Common myeloid progenitor, CD34-positive (primary cell): Measurements from ENCODE around the gene INPP5D.
"Not testable (repeated sequence)": the region's sequence is repeated elsewhere in the genome, so short reads cannot be mapped to it uniquely, and the experiment has no call there.

Experiments used
- CTCF ChIA-PET: fragments of 350-600 bp; sonication (Branson Sonifier 250); formaldehyde crosslinking; loops from one replicate; lab custom pipeline; 2021; ENCODE audit warnings: antibody characterized with exemption; lab: Charles Lee
- POLR2A ChIA-PET: fragments of 350-600 bp; sonication (Branson Sonifier 250); formaldehyde crosslinking; loops from one replicate; lab custom pipeline; 2021; ENCODE audit warnings: antibody characterized with exemption; lab: Charles Lee
- DNase-seq, 3 donors: peaks; one replicate each; pipeline versions ENCODE4 v3.0.0 to v3.0.0-alpha.2; 2013
- H3K27ac ChIP-seq, 2 experiments: 1 replicate in 1 of 2; 2 replicates in 1 of 2; pipeline ENCODE4 v1.7.0; 2013; ENCODE audit warnings: inconsistent platforms in 2 of 2, low read length in 2 of 2, mild to moderate bottlenecking in 2 of 2, low read depth in 1 of 2, moderate library complexity in 1 of 2; ENCODE audit not compliant: severe bottlenecking in 2 of 2, insufficient read depth in 1 of 2, poor library complexity in 1 of 2
- H3K27me3 ChIP-seq, 5 experiments: replicated peaks in 2 of 5; 1 replicate in 3 of 5; 2 replicates in 2 of 5; pipeline versions ENCODE4 v1.6.1 to v1.7.0; 2013; ENCODE audit warnings: low read length in 4 of 5, mild to moderate bottlenecking in 2 of 5, moderate library complexity in 2 of 5, inconsistent platforms in 1 of 5; ENCODE audit not compliant: insufficient read depth in 5 of 5, control insufficient read depth in 4 of 5
- H3K36me3 ChIP-seq, 4 experiments: 1 replicate in 2 of 4; 2 replicates in 2 of 4; pipeline versions ENCODE4 v1.6.1 to v1.7.0; 2013; ENCODE audit warnings: low read length in 3 of 4, control low read depth in 1 of 4, mild to moderate bottlenecking in 1 of 4; ENCODE audit not compliant: control insufficient read depth in 4 of 4, insufficient read depth in 4 of 4
- H3K4me1 ChIP-seq, 4 experiments: 1 replicate in 3 of 4; 2 replicates in 1 of 4; pipeline versions ENCODE4 v1.6.1 to v1.7.1; 2013; ENCODE audit warnings: low read length in 3 of 4, mild to moderate bottlenecking in 3 of 4, control low read depth in 1 of 4, inconsistent platforms in 1 of 4, moderate library complexity in 1 of 4; ENCODE audit not compliant: control insufficient read depth in 4 of 4, insufficient read depth in 4 of 4; ENCODE audit errors: control extremely low read depth in 1 of 4
- H3K4me3 ChIP-seq, 7 experiments: 1 replicate in 4 of 7; 2 replicates in 3 of 7; pipeline versions ENCODE4 v1.5.1 to v1.7.0; 2013; ENCODE audit warnings: mild to moderate bottlenecking in 7 of 7, low read length in 6 of 7, moderate library complexity in 6 of 7, inconsistent platforms in 2 of 7, low read depth in 2 of 7, control low read depth in 1 of 7; ENCODE audit not compliant: insufficient read depth in 4 of 7, control insufficient read depth in 1 of 7; ENCODE audit errors: extremely low read depth in 1 of 7
- H3K9me3 ChIP-seq, 5 experiments: 1 replicate in 4 of 5; 2 replicates in 1 of 5; pipeline versions ENCODE4 v1.6.1 to v1.7.1; 2013; ENCODE audit warnings: low read length in 4 of 5, mild to moderate bottlenecking in 2 of 5, inconsistent platforms in 1 of 5, low read depth in 1 of 5, moderate library complexity in 1 of 5; ENCODE audit not compliant: control insufficient read depth in 4 of 5, insufficient read depth in 2 of 5; ENCODE audit errors: control extremely low read depth in 1 of 5
- WGBS: methylation state at CpG from one replicate; pipeline ENCODE4 v1.1.5; 2013; ENCODE audit not compliant: insufficient coverage; 5-methylcytosine and 5-hydroxymethylcytosine counted together

INPP5D gene

GRCh38 chr2:233013650-233014049, 46.5 kb upstream of the INPP5D start:
- no peak overlapping the region for H3K27ac ChIP-seq
- 100% methylated on average over 1 of the region's 1 CpG for WGBS
- H3K9me3 ChIP-seq: peaks cover 0 to 4% (median 0%) of the 10 kb centered on the region in 5 experiments
- no peaks in the 10 kb centered on the region for H3K36me3 ChIP-seq
- H3K4me3 ChIP-seq: no peak overlapping the region
- DNase-seq: no peak
- H3K4me1 ChIP-seq: peaks cover 0 to 13% (median 11%) of the 10 kb centered on the region in 4 experiments
- CTCF ChIA-PET: interaction anchor here (1.3 to 1.5 kb wide), 2 partner anchors 17 to 40 kb away, joined by 3 read pairs; no protein-coding TSS in a partner anchor
- POLR2A ChIA-PET: no interaction called here
- H3K27me3 ChIP-seq: no peaks in the 10 kb centered on the region

GRCh38 chr2:233015019-233015645, 45.0 kb upstream of the INPP5D start:
- peaks cover 0 to 4% (median 0%) of the 10 kb centered on the region in 5 experiments for H3K9me3 ChIP-seq
- DNase-seq: no peak
- no peak overlapping the region for H3K4me3 ChIP-seq
- no peaks in the 10 kb centered on the region for H3K36me3 ChIP-seq
- ChIA-PET CTCF (no interaction called here), POLR2A (no interaction called here)
- peaks cover 0 to 13% (median 11%) of the 10 kb centered on the region in 4 experiments for H3K4me1 ChIP-seq
- 83% methylated on average over 1 of the region's 1 CpG for WGBS
- no peak overlapping the region for H3K27ac ChIP-seq
- H3K27me3 ChIP-seq: no peaks in the 10 kb centered on the region

GRCh38 chr2:233017947-233018346, 42.2 kb upstream of the INPP5D start:
- H3K4me1 ChIP-seq: no peaks in the 10 kb centered on the region
- no peak overlapping the region for H3K27ac ChIP-seq
- WGBS: 80% methylated on average over 1 of the region's 1 CpG
- H3K36me3 ChIP-seq: no peaks in the 10 kb centered on the region
- no peaks in the 10 kb centered on the region for H3K27me3 ChIP-seq
- POLR2A ChIA-PET: no interaction called here
- H3K4me3 ChIP-seq: no peak overlapping the region
- H3K9me3 ChIP-seq: peaks cover 0 to 4% (median 0%) of the 10 kb centered on the region in 5 experiments
- no peak for DNase-seq
- CTCF ChIA-PET: no interaction called here

GRCh38 chr2:233019610-233020009, 40.5 kb upstream of the INPP5D start:
- H3K9me3 ChIP-seq, POLR2A ChIA-PET, H3K27ac ChIP-seq, H3K36me3 ChIP-seq, H3K27me3 ChIP-seq, DNase-seq, H3K4me1 ChIP-seq, H3K4me3 ChIP-seq: not testable (repeated sequence)
- CTCF ChIA-PET: interaction anchor here (1.2 kb wide), 1 partner anchor 20 kb away, joined by 5 read pairs; no protein-coding TSS in a partner anchor
- no CpG with 5 or more reads among the region's 4 CpGs for WGBS

- H3K27me3 ChIP-seq: no peaks in the 10 kb centered on the region
- CTCF ChIA-PET: interaction anchor here (1.1 to 1.9 kb wide), 2 partner anchors 15 to 40 kb away, joined by 3 to 4 read pairs; partner anchors contain the start of gene INPP5D
- peaks cover 0 to 4% (median 0%) of the 10 kb centered on the region in 5 experiments for H3K9me3 ChIP-seq
- H3K4me1 ChIP-seq: no peaks in the 10 kb centered on the region
- no peak overlapping the region for H3K4me3 ChIP-seq
- no peaks in the 10 kb centered on the region for H3K36me3 ChIP-seq
- H3K27ac ChIP-seq: no peak overlapping the region
- WGBS: 86% methylated on average over 1 of the region's 2 CpGs
- no peak for DNase-seq
- POLR2A ChIA-PET: no interaction called here
Measured at GRCh38 chr2:233020454-233020853, 39.7 kb upstream of the INPP5D start.

- H3K9me3 ChIP-seq: peaks cover 0 to 4% (median 0%) of the 10 kb centered on the region in 5 experiments
- WGBS: 82% methylated on average over 7 of the region's 8 CpGs
- no peak for DNase-seq
- H3K36me3 ChIP-seq: no peaks in the 10 kb centered on the region
- H3K27ac ChIP-seq: no peak overlapping the region
- ChIA-PET POLR2A (no interaction called here), CTCF (interaction anchor here (1.9 kb wide), 1 partner anchor 39 kb away, joined by 4 read pairs; the partner anchor contains the start of gene INPP5D)
- no peaks in the 10 kb centered on the region for H3K27me3 ChIP-seq
- no peak overlapping the region for H3K4me3 ChIP-seq
- H3K4me1 ChIP-seq: no peaks in the 10 kb centered on the region
Measured at GRCh38 chr2:233021771-233022170, 38.4 kb upstream of the INPP5D start.

- Histone ChIP-seq H3K4me3 (no peak overlapping the region), H3K36me3 (no peaks in the 10 kb centered on the region), H3K27ac (no peak overlapping the region), H3K27me3 (no peaks in the 10 kb centered on the region), H3K4me1 (no peaks in the 10 kb centered on the region), H3K9me3 (peaks cover 0 to 4% (median 0%) of the 10 kb centered on the region in 5 experiments)
- ChIA-PET POLR2A (no interaction called here), CTCF (no interaction called here)
- DNase-seq: no peak
- 99% methylated on average over 7 of the region's 8 CpGs for WGBS
Measured at GRCh38 chr2:233022561-233022960, 37.6 kb upstream of the INPP5D start.
